NCI-H2227 (cell line): ENCODE data around the gene MCM3AP.

ENCODE experiments used
- DNase-seq: peaks from one replicate; lab custom pipeline; 2025; ENCODE audit not compliant: unreplicated experiment; lab: John Stamatoyannopoulos, UW

Gene MCM3AP

DNA sequence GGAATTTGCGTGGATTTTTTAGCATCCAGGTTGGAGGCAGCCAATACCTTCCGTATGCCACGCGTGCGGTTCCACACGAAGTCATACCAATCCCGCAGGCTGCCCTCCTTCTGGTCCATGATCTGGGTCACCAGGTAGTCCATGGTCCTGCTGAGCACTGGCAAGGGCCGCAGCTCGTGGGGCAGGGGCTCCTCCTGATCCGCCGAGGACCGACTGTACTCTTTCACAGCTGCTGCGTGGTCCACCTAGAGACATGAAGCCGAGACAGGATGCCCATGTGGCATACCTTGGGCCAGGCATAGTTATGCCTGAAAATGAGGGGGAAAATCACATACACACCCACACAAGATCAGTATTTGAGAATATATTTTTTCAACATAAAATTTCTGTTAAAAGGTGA, 12.1 kb downstream of the MCM3AP start:
- DNase-seq, result no peak

DNA sequence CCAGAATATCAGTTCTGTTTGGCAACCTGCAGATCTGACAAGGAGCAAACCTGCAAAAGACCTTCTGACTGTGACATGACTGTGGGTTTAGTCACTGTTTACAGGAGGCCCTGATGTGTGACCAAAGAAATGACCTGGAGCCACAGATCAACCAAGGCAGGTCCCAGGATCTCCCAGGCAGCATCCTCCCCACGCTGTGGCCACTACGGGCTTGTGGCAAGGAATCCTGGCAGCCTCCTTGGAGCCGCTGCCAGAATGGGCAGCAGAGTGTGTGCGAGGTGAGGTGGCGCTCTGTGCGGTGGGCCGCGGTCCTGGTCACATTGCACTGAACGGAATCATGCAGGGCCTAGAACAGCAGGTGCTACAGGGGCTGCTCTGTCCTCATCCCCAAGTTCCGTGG, 15.9 kb downstream of the MCM3AP start:
- no peak for DNase-seq

DNA sequence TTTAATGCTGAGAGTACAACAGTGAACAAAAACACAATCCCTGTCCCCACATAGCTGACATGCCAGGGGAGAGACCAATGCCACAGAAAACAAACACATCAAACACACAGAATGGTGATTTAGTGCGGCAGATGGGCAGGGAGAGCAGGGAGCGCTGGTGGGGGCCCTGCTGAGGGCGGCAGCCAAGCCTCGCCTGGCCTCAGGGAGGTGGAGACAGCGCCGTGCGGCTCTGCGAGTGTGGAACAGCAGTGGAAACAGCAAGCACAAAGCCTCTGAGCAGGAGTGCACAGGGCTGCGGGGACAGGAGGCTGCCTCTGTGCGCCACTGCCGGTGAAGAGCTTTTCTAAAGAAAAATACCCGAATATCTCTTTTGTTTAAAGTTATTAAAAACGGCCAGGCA, 17.0 kb downstream of the MCM3AP start:
- DNase-seq, result no peak

DNA sequence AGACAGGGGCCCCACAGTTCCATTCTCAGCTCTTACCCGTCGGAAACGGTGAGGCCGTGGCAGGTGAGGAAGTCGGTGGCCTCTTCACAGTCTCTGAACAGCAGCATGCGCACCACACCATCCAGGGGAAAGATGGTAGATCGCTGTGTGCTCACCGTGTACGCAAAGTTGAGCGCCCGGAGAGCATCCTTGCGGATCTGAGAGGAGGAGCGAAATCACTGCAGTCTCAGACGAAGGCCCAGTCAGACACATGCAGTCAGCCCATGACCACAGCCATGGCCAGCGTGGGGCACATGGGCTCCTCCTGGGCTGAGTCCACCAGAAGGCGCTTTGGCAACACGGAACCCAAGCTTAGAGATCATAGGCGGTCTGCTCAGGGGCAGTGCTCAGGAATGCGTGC, 18.5 kb downstream of the MCM3AP start:
- no peak for DNase-seq

DNA sequence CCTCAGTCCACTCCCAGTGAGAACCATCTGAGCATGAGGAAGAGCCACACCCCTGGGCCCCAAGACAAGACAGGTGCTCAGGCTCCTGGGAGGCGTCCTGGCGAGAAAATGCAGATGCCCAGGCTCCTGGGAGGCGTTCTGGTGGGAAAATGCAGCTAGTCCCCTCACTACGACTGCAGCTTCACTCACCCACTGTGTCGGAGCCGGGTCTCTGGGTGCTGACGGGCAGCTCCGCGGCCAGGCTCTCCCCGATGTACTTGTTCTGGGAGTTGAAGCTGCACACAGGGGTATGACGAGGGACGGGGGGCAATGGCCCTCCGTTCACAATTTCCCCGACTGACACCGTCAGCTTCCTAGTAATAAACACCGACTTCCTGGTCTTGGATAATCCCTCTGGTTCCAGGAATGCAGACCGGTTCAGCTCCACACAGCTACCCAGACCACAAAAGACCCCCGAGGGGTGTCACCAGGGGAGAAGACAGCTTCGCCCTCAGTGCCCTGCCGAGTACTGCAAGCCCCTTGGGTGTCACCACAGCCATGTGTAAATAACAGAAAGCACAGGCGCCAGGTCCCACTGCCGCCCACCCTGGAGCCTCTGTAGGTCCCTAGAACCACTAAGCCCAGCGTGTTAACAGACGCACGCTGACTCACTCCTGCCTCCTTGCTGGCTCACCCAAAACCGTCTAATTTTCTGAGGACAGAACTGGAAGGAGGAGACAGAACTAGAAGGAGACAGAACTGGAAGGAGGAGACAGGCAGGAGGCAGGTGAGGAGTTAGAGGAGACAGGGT, 19.5 kb downstream of the MCM3AP start:
- DNase-seq, result no peak

DNA sequence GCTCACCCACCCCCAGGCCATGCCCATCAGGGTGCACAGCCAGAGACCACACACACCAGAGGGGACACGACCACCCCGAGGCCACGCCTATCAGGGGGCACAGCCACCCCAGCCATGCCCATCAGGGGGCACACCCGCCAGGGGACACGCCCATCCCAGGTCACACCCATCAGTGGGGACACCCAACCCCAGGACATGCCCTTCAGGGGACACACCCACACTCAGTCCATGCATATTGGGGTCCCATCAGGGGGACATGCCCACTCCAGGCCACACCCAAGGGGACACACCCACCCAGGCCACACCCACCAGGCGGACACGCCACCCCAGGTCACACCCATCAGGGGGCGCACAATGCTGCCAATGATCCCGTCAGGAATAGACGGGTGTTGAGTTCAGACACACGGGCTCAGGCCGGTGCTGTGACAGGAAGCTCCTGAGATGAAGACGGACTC, 20.7 kb downstream of the MCM3AP start:
- DNase-seq, result no peak

DNA sequence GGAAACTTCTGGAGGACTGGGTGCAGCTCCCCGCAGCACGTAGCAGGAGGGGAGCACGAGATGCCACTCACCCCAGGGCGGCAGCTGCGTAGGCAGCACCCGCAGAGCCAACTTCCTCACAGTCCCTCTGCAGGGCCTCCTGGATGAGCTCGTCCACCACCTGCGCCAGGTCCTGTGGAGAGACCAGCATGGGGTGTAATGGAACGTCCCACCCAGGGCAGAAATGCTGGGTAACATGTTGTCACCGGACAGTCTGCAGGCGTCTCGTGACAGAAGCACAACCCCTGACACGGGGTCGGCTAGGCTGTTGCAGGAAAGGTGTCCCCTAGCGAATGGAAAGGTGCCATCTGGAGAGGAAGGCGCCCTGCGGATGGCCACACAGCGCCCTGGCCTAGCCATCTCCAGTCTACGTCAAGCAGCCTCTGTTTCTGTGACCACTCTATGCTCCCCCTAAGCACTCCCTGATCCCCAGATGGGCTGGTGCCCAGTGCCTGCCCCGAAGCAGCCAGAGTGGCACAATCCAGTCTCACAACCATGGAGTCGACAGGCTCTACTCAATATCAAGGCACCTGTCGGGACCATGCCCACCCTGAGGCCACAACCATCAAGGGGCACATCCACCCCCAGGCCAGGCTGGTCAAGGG, 21.2 kb downstream of the MCM3AP start:
- no peak for DNase-seq

DNA sequence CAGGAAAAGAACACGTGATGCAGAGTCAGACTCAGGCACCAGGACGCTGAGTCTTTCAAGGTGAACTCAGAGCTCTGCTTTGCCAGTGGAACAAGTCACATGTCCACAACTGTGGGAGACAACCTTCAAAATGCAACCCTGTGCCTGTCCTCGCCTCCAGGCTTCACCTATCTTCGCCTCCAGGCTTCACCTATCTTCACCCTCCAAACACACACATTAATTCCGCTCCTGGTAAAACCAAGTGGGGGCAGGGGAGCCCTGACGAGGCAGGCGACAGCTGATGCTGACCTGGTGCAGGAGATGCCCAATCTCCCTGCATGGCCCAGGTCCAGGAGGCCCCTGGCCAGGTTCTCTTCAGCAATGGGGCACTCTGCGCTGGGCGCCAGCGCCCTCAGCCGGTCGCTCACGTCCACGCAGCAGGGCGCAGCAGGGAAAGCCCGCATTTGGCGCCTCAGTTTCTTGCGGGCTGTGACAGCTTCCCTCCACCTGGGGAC, 28.9 kb downstream of the MCM3AP start:
- no peak for DNase-seq

DNA sequence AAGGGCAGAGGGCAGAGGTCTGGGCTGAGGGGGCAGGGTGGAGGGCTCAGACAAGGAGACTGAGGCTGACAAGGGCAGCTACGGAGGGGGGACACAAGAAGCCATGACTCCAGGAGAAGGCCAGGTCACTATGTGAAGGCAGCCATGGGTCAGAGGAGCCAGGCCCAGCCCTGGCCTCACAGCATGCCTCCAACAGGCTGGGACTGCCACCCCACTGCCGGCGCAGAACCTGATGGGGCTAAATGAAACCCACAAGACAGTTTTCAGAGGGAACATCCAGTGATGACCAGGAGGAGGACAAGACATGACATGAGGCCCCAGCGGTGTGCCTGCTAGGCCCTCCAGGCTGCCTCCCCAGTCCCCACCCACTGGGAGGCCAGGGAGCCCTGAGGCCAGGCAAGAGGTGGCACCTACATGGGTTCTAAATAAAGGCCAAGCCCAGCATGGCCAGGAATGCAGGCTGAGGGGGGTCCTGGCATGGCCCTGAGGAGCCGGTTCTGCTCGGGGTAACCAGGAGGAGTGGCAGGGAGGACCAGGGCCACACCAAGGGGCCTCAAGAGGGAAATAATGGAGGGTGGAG, 29.6 kb downstream of the MCM3AP start:
- no peak for DNase-seq

DNA sequence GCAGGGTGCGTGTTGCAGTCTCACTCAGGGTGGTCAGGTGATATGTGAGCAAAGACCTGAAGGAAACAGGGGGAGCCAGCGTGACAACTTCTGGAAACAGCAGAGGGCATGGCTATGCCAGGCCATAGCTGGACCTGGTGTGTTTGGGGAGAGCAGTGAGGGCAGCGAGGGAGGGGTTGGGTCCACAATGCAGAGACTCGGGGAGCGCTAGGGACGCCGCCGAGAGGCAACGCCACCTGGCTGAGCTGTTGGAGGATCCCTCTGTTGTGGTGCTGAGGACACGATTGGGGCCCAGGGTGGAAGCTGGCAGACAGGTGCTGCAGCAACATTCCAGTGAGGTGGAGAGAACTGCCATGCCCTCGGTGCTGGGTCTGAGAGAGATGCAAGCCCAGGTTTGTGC, 30.2 kb downstream of the MCM3AP start:
- DNase-seq, result no peak

DNA sequence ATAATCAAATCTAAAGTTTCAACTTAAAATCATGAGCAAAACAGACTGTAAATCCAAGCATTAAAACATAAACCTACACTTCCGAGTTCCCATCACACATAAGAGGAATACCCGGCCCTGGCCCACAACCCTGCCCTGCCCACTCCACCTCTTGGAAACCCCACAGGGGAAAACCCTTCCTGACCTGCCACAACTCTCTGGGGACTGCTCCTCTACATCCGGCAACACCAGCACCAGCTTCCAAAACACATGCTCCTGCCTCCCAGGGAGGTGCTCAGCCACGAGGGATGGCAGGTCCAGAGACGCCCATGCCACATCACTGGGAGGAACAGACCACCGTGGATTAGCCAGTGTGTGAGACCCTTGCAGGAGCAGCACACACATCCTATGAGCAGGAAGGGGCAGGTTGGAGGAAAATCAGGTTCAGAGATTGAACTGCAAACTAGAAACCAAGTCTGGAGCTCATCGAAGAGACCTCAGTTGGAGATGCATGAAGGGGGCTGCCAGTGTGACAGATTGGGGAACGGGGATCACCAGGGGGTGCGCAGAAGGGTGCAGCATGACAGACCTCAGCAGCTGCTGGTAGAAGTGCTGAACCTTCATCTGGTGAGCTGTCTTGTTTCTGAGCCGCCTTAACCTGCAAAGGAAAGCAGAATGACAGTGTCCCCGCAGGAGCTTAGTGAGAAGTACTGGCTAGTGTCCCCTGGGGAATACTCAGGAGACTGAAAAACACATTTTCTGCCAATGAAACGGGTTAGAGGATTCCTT, 31.0 kb downstream of the MCM3AP start:
- DNase-seq, result no peak

DNA sequence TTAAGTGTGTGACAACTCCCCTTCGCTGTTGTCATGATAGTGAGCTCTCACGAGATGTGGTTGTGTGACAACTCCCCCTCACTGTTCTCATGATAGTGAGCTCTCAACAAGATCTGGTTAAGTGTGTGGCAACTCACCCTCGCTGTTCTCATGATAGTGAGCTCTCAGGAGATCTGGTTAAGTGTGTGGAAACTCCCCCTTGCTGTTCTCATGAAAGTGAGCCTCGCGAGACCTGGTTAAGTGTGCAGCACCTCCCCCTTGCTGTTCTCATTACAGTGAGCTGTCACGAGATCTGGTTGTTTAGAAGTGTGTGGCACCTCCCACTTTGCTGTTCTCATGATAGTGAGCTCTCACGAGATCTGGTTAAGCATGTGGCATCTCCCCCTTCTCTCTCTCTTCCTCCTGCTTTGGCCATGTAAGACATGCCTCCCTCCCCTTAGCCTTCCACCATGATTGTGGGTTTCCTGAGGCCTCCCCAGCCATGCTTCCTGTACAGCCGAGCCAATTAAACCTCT, 31.7 kb downstream of the MCM3AP start:
- DNase-seq, result peak; percentile 8

DNA sequence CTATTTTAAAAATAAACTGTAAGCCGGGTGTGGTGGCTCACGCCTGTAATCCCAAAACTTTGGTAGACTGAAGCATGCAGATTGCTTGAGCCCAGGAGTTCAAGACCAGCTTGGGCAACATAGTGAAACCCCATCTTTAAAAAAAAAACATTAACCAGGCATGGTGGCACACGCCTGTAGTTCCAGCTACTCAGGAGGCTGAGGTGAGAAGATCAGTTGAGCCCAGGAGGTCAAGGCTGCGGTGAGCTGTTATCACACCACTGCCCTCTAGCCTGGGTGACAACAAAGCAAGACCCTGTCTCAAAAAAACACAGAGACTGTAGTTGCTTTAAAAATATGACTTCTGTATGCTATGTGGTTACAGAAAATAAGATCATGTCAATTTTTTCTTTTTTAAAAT, 32.6 kb downstream of the MCM3AP start:
- DNase-seq, result no peak

DNA sequence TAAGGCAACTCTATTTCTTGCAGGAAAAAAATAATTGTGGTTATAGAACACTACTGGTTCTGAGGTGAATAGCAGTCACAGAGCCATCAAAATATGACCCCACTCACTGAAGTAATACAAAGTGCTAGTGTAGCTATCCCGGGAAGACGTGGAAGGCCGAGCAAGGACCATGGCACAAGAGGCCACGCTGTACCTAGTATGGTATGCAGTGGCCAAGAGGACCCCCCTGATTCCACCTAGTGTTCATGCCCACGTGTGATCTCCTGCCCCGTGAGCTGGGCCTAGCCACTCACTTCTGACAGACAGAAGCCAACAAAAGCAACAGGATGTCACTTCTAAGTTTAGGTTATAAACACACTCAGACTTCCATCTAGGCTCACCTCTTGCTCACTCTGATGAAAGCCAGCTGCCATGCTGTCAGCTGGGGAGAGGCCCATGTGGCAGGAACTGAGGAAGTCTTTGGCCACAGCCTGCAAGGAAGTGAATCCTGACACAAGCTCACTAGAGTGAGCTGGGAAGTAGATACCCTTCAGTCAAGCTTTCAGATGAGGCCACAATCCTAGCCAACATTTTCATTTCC, 35.2 kb downstream of the MCM3AP start:
- no peak for DNase-seq

DNA sequence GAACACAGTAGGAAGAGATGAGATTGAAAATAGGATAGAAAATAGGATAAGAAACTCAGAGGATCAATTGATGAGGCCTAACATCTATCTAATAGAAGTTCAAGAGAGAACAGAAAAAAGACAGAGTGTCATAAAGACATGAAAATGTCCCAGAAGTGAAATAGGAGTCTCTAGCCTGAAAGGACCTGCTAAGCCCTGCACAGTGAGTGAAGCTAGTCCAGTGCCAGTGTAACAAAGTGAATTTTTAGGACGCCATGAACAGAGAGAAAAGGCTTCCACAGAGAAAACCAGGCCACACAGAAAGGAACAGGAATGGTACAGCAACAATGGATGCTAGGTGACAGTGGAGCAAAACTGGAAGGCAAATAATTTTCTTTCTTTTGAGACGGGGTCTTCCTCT, 36.6 kb downstream of the MCM3AP start:
- DNase-seq, result no peak

DNA sequence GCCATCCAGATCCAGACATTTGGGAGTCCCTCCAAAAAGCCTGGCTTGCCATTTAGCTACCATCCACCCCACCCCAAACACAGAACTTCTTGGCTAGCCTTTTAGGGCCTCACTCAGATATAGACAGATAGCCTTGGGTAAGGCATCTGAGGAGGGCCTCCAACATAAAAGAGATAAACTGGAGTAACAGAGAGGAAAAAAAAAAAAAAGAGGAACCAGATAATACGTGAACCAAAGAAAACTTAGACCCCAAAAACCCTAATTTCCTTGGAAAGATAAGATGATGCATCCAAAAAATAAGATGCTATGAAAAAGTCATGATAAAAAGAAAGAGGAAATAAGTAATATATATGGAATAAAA, 37.0 kb downstream of the MCM3AP start:
- no peak for DNase-seq

DNA sequence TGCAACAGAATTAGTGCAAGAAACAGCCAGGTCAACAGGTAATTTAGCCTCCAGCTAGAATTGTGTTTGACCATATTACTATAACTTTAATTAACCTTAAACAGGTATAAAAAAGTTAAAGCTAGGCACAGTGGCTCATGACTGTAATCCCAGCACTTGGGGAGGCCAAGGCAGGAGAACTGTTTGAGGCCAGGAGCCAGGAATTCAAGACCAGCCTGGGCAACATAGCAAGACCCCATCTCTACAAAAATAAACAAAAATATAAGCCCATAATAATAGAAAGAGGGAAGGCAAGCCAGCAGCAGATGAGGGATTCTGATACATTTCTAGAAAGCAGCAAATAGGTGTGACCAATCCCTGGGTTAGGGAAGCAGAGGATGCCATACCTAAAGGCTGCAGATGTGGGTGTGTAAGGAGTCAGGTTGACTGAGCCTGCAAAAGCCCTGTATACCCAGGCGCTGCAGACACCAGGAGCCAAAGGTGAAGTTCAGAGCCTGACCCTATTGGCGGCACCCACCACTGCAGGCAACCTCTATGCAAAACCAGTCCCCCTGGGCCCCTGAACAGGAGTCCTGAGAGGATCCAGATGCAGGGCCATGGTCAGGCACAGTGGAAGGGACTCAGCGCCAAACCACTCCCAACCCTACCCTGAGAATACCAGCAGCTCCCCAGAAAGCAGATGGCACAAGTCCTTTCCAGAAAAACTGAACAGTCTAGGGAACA, 37.6 kb downstream of the MCM3AP start:
- DNase-seq, result no peak

DNA sequence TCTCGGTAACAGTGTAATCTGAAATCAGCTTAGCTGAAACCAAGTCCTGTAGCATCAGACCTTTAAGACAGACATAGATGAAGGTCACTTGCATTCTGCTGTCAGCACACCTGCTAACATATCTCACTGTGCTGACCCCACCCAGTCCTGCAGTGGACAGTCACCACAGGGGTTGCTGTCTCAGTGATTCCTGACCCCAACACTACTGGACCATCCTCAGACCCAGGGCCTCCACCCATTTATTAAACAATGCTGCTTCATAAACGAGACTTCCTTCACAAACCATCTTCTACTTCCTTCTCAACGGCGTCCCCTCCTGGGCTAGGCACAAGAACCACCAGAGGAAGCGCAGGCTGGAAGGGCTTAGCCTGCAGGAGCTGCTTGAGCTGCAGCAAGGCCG, 39.1 kb downstream of the MCM3AP start:
- no peak for DNase-seq

DNA sequence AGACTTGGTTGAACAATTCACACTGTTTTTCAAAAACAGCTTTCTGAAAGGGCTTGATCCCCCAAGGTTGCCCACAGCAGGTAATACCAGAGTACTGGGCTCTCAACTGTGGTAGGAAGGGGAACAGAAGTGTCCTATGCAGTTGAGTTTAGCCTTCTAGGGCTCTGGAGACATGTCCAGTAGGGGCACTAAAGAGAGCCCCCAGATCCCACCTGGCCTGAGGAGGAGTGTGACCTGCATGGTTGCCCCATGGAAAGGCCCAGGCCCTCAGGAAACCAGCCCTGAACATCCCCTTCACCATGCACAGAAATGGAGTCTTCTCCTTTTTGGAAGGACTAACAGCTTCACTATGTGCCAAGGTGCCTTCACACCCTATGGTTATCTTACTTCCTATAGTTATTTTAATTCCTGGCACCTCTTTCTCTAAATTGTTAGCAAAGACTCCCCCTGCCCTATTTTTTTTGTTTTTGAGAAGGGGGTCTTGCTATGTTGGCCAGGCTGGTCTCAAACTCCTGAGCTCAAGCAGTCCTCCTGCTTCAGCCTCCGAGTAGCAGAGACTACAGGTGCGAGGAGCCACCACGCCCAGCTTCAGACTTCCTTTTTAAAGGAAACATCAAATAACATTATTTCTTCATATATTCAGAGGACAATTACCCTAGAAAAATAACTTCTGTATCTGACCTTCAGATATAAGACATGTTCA, 40.0 kb downstream of the MCM3AP start:
- no peak for DNase-seq

DNA sequence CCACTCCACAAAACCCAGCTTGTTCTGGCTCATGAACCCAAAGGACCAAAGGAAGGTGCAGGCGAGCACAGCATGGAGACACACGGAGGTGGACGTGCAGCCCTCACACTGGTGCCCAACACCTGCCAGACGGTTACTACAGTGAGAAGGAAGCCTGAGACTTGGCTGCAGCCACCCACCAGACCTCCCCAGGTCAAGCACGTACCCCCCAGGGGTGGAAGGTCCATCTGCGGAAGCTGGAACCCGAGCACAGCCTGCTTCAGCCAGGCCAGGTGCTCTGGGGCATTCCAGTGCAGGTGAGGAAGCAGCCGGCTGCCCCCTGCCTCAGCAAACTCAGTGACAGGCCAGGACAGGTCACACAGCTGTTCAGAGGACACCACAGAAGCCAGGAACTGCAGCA, 40.8 kb downstream of the MCM3AP start:
- DNase-seq, result no peak
